NCI-H524 treated with DMSO at 0.1 percent for 48 hours (cell line): ENCODE results near the gene SEMA4D.

ENCODE experiments used
- DNase-seq: peaks from one replicate; lab custom pipeline; 2025; lab: John Stamatoyannopoulos, UW

Gene SEMA4D

GRCh38 chr9:89465726-89466308 is 32.1 kb downstream of the SEMA4D start:
- DNase-seq, result no peak

GRCh38 chr9:89465001-89465451 is 32.9 kb downstream of the SEMA4D start:
- no peak for DNase-seq

GRCh38 chr9:89464300-89464901 is 33.5 kb downstream of the SEMA4D start:
- no peak for DNase-seq

GRCh38 chr9:89462817-89463683 is 34.9 kb downstream of the SEMA4D start:
- no peak for DNase-seq

GRCh38 chr9:89462199-89462598 is 35.7 kb downstream of the SEMA4D start:
- no peak for DNase-seq

- DNase-seq, result no peak
Observed at GRCh38 chr9:89461265-89461664, 36.6 kb downstream of the SEMA4D start.

GRCh38 chr9:89460551-89460950 is 37.4 kb downstream of the SEMA4D start:
- no peak for DNase-seq

- no peak for DNase-seq
Observed at GRCh38 chr9:89458768-89459496, 39.0 kb downstream of the SEMA4D start.

GRCh38 chr9:89457376-89457855 is 40.5 kb downstream of the SEMA4D start:
- DNase-seq, result no peak

- no peak for DNase-seq
Observed at GRCh38 chr9:89455356-89455824, 42.5 kb downstream of the SEMA4D start.

- no peak for DNase-seq
Observed at GRCh38 chr9:89454498-89455355, 43.2 kb downstream of the SEMA4D start.

GRCh38 chr9:89453452-89453851 is 44.5 kb downstream of the SEMA4D start:
- DNase-seq, result no peak

- DNase-seq, result no peak
Observed at GRCh38 chr9:89452561-89452960, 45.4 kb downstream of the SEMA4D start.

- no peak for DNase-seq
Observed at GRCh38 chr9:89450213-89450612, 47.7 kb downstream of the SEMA4D start.

- DNase-seq, result no peak
Observed at GRCh38 chr9:89449261-89449671, 48.6 kb downstream of the SEMA4D start.

GRCh38 chr9:89448821-89449220 is 49.1 kb downstream of the SEMA4D start:
- no peak for DNase-seq

GRCh38 chr9:89448381-89448780 is 49.5 kb downstream of the SEMA4D start:
- DNase-seq, result no peak

- DNase-seq, result no peak
Observed at GRCh38 chr9:89447416-89447815, 50.5 kb downstream of the SEMA4D start.

- no peak for DNase-seq
Observed at GRCh38 chr9:89446961-89447310, 51.0 kb downstream of the SEMA4D start.

- DNase-seq, result no peak
Observed at GRCh38 chr9:89446261-89446960, 51.5 kb downstream of the SEMA4D start.
